Astrocyte (in vitro differentiated cells and primary cell): ENCODE measurements around the gene ABCC8.

ENCODE experiments used
- CTCF ChIP-seq: IDR thresholded peaks from 2 replicates; pipeline ENCODE4 v1.5.1; 2011; ENCODE audit warnings: low read depth, mild to moderate bottlenecking, inconsistent platforms, low read length, moderate library complexity; ENCODE audit not compliant: insufficient read depth
- EZH2 ChIP-seq: IDR thresholded peaks from 2 replicates; pipeline ENCODE4 v1.6.1; 2012; ENCODE audit warnings: mild to moderate bottlenecking, low read length, inconsistent platforms; ENCODE audit not compliant: insufficient read depth

GRCh38 chr11:17494019-17494418 lies 17.4 kb upstream of the ABCC8 start:
- no peak for TF ChIP-seq CTCF
- no peak for TF ChIP-seq EZH2
